ENCODE measurements around the gene UST. TPM values are rescaled to one million over a fixed set of nuclear protein-coding genes. Genes with fewer than 3 reads are reported as not detected.

The UST gene
- polyA plus RNA-seq, 1 donor from 2014 or later = 7.5 TPM

GRCh38 chr6:148997865-148998264 is 251.0 kb downstream of the UST start:
- no peaks in the 10 kb centered on the region for H3K79me2 ChIP-seq (replicated peaks; ENCODE audit: insufficient read depth, low read length)
- H3K27me3 ChIP-seq (ENCODE audit: insufficient read depth, low read depth, low read length) = no peaks in the 10 kb centered on the region
- H3F3A ChIP-seq (ENCODE audit: insufficient read depth, low read length, poor library complexity, severe bottlenecking) = no peaks in the 10 kb centered on the region
- H3K4me3 ChIP-seq (ENCODE audit: low read length) = no peak overlapping the region
- no peaks in the 10 kb centered on the region for H3K9me3 ChIP-seq (ENCODE audit: low read length)
- no peak overlapping the region for H3K4me2 ChIP-seq (ENCODE audit: low read length)
- no peak overlapping the region for H3K27ac ChIP-seq (ENCODE audit: low read length)
- TF ChIP-seq POLR2AphosphoS5 (IDR thresholded peaks at IDR 0.05) (no peak), EZH2 (IDR thresholded peaks at IDR 0.05; ENCODE audit: borderline replicate concordance, insufficient read depth, low read length, poor library complexity, severe bottlenecking) (no peak), RAD21 (conservative IDR thresholded peaks at IDR 0.05) (no peak), REST (IDR thresholded peaks at IDR 0.05; ENCODE audit: borderline replicate concordance) (no peak), MXI1 (conservative IDR thresholded peaks at IDR 0.05; ENCODE audit: poor library complexity, severe bottlenecking) (no peak), EP300 (conservative IDR thresholded peaks at IDR 0.05; ENCODE audit: poor library complexity, severe bottlenecking) (no peak), SMC3 (conservative IDR thresholded peaks at IDR 0.05; ENCODE audit: poor library complexity) (no peak), TAF1 (IDR thresholded peaks at IDR 0.05; ENCODE audit: low read depth) (no peak), CTCF (IDR thresholded peaks at IDR 0.05; ENCODE audit: poor library complexity, severe bottlenecking) (no peak)
- no peaks in the 10 kb centered on the region for H3K9me2 ChIP-seq (ENCODE audit: insufficient read depth, low read length)
- H3K36me3 ChIP-seq (ENCODE audit: insufficient read depth, low read length) = no peaks in the 10 kb centered on the region
- H2AFZ ChIP-seq (ENCODE audit: low read depth, low read length) = no peak overlapping the region
- H3K9ac ChIP-seq (ENCODE audit: low read length) = no peak overlapping the region
- H4K20me1 ChIP-seq (ENCODE audit: insufficient read depth) = no peaks in the 10 kb centered on the region

- no peaks in the 10 kb centered on the region for H3K9me2 ChIP-seq (ENCODE audit: insufficient read depth, low read length)
- H3K79me2 ChIP-seq (replicated peaks; ENCODE audit: insufficient read depth, low read length) = no peaks in the 10 kb centered on the region
- H3K27me3 ChIP-seq (ENCODE audit: insufficient read depth, low read depth, low read length) = no peaks in the 10 kb centered on the region
- H3K27ac ChIP-seq (ENCODE audit: low read length) = no peak overlapping the region
- no peaks in the 10 kb centered on the region for H4K20me1 ChIP-seq (ENCODE audit: insufficient read depth)
- no peak overlapping the region for H2AFZ ChIP-seq (ENCODE audit: low read depth, low read length)
- H3K9me3 ChIP-seq (ENCODE audit: low read length) = no peaks in the 10 kb centered on the region
- H3K9ac ChIP-seq (ENCODE audit: low read length) = no peak overlapping the region
- H3K4me3 ChIP-seq (ENCODE audit: low read length) = no peak overlapping the region
- H3K4me2 ChIP-seq (ENCODE audit: low read length) = no peak overlapping the region
- H3F3A ChIP-seq (ENCODE audit: insufficient read depth, low read length, poor library complexity, severe bottlenecking) = no peaks in the 10 kb centered on the region
- no peaks in the 10 kb centered on the region for H3K36me3 ChIP-seq (ENCODE audit: insufficient read depth, low read length)
- TF ChIP-seq TAF1 (IDR thresholded peaks at IDR 0.05; ENCODE audit: low read depth) (no peak), SMC3 (conservative IDR thresholded peaks at IDR 0.05; ENCODE audit: poor library complexity) (no peak), REST (IDR thresholded peaks at IDR 0.05; ENCODE audit: borderline replicate concordance) (no peak), RAD21 (conservative IDR thresholded peaks at IDR 0.05) (no peak), EZH2 (IDR thresholded peaks at IDR 0.05; ENCODE audit: borderline replicate concordance, insufficient read depth, low read length, poor library complexity, severe bottlenecking) (no peak), CTCF (IDR thresholded peaks at IDR 0.05; ENCODE audit: poor library complexity, severe bottlenecking) (no peak), POLR2AphosphoS5 (IDR thresholded peaks at IDR 0.05) (no peak), EP300 (conservative IDR thresholded peaks at IDR 0.05; ENCODE audit: poor library complexity, severe bottlenecking) (no peak), MXI1 (conservative IDR thresholded peaks at IDR 0.05; ENCODE audit: poor library complexity, severe bottlenecking) (no peak)
Measured at GRCh38 chr6:148998704-148999103, 251.9 kb downstream of the UST start.
